NCI-H1105 (cell line): ENCODE measurements around the gene FCER1A.
"Not testable (repeated sequence)": the region's sequence is repeated elsewhere in the genome, so short reads cannot be mapped to it uniquely, and the experiment has no call there.

Experiments used
- DNase-seq: peaks from one replicate; lab custom pipeline; 2025; lab: John Stamatoyannopoulos, UW

Gene FCER1A

DNA sequence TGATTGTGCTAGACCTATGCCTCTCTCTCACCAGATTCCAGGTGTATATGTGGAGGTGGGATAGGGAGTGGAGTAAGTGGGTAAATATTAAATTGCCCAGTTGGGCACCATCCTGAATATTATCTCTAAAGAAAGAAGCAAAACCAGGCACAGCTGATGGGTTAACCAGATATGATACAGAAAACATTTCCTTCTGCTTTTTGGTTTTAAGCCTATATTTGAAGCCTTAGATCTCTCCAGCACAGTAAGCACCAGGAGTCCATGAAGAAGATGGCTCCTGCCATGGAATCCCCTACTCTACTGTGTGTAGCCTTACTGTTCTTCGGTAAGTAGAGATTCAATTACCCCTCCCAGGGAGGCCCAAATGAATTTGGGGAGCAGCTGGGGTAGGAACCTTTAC lies at the start of gene FCER1A:
TSS of gene FCER1A (plus strand) at position 242 of the 400 bp plus-strand sequence. CDS start at position 271, 29 bp downstream.
- DNase-seq, result no peak

GRCh38 chr1:159261311-159261710 lies 40.8 kb upstream of the FCER1A start:
- DNase-seq, result no peak

- no peak for DNase-seq
These were observed 40.2 kb upstream of the FCER1A start for GRCh38 chr1:159261721-159262494.

DNA sequence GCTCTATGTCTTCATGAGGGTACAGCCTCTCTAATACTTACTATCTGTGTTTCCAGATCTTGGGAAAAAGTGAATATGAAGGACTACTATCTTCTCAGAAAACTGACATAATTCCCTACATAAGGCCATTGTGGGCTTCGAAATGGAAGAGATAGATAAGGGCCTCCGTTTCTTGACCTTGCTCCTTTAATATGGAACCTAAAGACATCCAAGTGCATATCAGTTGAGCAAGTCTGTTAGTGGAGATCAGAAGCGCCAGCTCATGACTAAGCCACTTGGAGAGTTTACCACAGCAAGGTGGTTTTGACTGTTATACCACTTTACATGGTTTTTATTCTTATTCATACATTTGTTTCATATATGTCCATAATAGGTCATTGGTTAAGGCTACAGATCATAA lies 35.3 kb upstream of the FCER1A start:
- DNase-seq, result no peak

- DNase-seq, result no peak
These were observed 27.5 kb upstream of the FCER1A start for GRCh38 chr1:159274631-159275030.

GRCh38 chr1:159275891-159276290 lies 26.2 kb upstream of the FCER1A start:
- no peak for DNase-seq

DNA sequence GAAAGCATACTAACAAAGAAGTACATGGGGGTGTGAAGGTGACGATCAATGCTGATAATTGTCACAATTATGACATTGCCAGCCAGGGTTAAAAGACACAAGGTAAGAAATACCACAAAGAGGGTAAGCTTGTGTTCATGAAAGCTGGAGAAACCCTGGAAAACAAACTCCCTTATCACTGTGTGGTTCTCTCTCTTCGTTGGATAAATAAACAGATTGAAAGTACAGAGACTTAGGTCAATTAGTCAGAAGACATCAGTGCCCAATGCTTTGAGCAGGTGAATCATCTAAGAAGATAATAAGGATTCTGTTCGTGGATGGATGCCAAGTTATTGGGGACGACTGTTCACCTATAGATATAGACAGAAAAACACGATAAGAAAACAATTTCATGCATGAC lies 22.4 kb upstream of the FCER1A start:
- no peak for DNase-seq

- DNase-seq, result no peak
These were observed 20.0 kb upstream of the FCER1A start for GRCh38 chr1:159282118-159282517.

DNA sequence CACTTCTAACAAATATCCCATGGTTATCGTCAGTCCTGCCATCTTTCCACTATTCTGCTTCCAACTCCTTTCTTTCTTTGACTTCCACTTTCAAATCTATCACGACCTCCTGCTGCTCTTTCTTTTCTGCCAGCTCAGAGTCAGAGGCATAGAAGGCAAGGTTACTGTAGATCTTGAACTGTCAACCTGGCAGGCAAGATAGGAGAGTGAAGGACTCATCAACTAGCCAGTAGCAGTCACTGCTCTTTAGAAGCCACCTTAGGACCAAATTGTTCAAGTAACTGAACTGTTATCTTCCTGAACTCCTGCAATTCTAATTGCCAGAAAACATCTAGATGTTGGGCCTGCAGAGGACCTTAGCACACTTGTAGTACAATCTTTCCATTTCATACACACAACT lies 13.1 kb upstream of the FCER1A start:
- no peak for DNase-seq

GRCh38 chr1:159291424-159291823 lies 10.7 kb upstream of the FCER1A start:
- DNase-seq, result no peak

DNA sequence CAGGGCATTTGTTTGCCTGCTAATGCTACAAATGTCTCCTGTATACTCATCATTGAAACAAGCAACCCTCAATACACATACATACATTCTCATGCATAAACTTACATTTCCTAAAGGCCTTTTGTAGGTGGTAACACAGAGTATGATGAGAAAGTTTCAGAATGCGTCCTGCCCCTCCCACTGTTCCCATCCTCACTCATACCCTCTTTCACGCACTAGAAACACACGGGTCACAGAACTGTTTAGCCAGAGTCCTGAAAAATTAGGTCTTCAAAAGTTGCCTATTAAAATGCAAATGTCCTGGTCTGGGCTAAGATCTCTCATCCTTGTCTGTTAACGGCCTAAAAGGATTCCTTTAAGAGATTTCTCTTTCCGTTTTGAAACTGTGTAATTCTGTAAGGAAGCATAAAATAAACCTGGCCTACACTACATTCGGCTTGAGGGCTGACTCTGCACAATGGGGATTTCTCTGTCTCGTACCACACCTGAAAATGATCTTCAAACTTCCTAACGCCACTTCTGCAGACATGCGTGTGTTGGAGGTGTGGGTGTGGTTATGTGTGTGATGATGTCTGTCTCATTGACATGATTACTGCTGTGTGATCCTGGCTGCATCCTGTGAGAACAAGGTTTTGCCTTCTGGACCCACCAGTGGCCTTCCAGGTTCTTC lies 5.3 kb upstream of the FCER1A start:
- DNase-seq, result no peak

- no peak for DNase-seq
These were observed 2.0 kb upstream of the FCER1A start for GRCh38 chr1:159300146-159300545.

- no peak for DNase-seq
These were observed 5.3 kb downstream of the FCER1A start for GRCh38 chr1:159307346-159308020.

DNA sequence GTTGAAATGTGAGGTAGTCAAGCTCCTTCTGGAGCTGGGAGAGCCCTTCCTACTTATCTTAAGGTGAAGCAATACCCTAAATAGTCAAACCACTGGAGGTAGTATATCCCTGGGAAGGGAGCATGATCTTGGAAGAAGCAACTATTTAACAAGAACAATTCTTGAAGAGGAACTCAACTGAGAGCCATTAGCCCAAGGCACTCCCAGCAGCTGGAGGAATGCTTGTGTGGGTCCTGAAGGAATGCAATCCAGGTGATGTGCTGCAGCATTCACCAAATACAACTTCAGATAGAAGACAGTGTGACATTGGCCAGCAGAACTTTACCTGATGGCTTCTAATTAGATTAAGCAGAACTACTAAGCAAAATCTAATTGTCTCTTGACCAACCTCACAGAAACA lies 9.5 kb downstream of the FCER1A start:
- DNase-seq, result no peak

GRCh38 chr1:159315381-159315780 lies 13.2 kb downstream of the FCER1A start:
- no peak for DNase-seq

- DNase-seq, result no peak
These were observed 16.8 kb downstream of the FCER1A start for GRCh38 chr1:159318784-159319551.

GRCh38 chr1:159334797-159335196 lies 32.7 kb downstream of the FCER1A start:
- no peak for DNase-seq

DNA sequence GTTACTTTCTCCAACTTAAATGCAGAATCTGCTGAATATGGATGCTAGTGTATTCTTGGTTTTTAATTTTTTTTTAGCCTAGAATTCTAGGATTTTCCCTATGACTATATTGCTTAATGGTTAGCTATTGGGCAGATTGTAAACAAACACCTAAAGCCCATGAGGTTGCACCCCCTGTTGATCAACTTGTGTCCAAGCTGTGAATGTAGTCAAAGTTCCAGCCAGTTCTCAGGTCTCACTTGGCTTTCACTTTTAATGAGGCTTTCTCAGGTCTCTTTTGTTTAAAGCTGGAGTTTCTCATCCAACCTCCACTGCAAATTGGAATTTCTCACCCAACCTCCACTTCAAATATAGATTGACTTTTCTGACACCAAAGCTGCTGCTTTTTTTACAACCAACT lies 35.9 kb downstream of the FCER1A start:
- DNase-seq, result no peak

- no peak for DNase-seq
These were observed 37.4 kb downstream of the FCER1A start for GRCh38 chr1:159339536-159339935.

DNA sequence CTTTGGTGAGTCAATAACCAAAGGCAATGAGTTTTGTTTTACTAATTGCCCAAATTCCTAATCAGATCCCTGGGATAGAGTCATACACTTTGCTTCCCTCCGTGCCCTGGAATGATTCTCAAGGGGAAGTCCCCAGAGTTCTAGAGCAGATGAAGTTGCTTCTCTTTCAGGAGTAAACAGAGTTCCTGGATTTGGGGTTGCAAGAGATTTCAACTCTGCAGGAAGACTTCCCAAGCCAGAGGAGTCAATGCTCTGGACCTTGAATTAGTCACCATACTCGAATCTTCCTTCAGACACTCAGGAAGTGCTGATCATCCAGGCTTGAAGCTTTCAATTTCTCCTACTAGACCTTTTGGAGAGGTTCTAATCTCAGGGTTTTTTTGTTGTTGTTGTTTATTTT lies 39.6 kb downstream of the FCER1A start:
- no peak for DNase-seq

- DNase-seq, result no peak
These were observed 40.8 kb downstream of the FCER1A start for GRCh38 chr1:159342761-159343425.

DNA sequence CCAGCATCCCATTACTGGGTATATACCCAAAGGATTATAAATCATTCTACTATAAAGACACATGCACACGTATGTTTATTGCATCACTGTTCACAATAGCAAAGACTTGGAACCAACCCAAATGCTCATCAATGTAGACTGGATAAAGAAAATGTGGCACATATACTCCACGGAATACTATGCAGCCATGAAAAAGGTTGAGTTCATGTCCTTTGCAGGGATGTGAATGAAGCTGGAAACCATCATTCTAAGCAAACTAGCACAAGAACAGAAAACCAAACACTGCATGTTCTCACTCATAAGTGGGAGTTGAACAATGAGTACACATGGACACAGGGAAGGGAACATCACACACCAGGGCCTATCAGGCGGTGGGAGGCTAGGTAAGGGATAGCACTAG lies 47.2 kb downstream of the FCER1A start:
- not testable (repeated sequence) for DNase-seq
